Activated CD4-positive, CD25-positive, alpha-beta regulatory T cell treated with anti-CD3 and anti-CD28 coated beads, Interleukin-2, amount 50 U/mL, for 16 hours (primary cell): ENCODE measurements around the gene SESN3.

Experiments
- DNase-seq: peaks from one replicate; pipeline ENCODE4 v3.0.0-alpha.2; 2020; ENCODE audit warnings: low read depth, low spot score

SESN3 gene

GRCh38 chr11:95121698-95122097 lies 109.3 kb downstream of the SESN3 start:
- DNase-seq, result no peak

GRCh38 chr11:95119361-95120060 lies 111.5 kb downstream of the SESN3 start:
- no peak for DNase-seq

GRCh38 chr11:95115597-95115996 lies 115.4 kb downstream of the SESN3 start:
- no peak for DNase-seq
